HepG2 (cell line): ENCODE data around the gene LHX1.

Source experiments
- CTCF ChIP-seq: sonication (generic); formaldehyde crosslinking; IDR thresholded peaks from 2 replicates; pipeline ENCODE4 v1.5.0; 2020; ENCODE audit warnings: mild to moderate bottlenecking, missing genetic modification reagents, moderate library complexity
- ESRRA ChIP-seq: sonication (generic); formaldehyde crosslinking; IDR thresholded peaks from 2 replicates; pipeline ENCODE4 v1.5.1; 2020; ENCODE audit warnings: mild to moderate bottlenecking, low read depth, missing genetic modification reagents
- GTF2F1 ChIP-seq: fragments of 150-350 bp; IDR thresholded peaks from 2 replicates; pipeline ENCODE4 v1.6.1; 2014; ENCODE audit warnings: low read length
- ZNF224 ChIP-seq: sonication (generic); formaldehyde crosslinking; IDR thresholded peaks from 2 replicates; pipeline ENCODE4 v1.5.0; 2020; ENCODE audit warnings: mild to moderate bottlenecking, missing genetic modification reagents
- ZNF510 ChIP-seq: sonication (generic); formaldehyde crosslinking; IDR thresholded peaks from 2 replicates; pipeline ENCODE4 v1.4.0; 2020; ENCODE audit warnings: low read depth, mild to moderate bottlenecking, missing genetic modification reagents
- ZNF615 ChIP-seq: sonication (generic); formaldehyde crosslinking; IDR thresholded peaks from 2 replicates; pipeline ENCODE4 v1.5.0; 2020; ENCODE audit warnings: mild to moderate bottlenecking, missing genetic modification reagents, borderline replicate concordance
- ZNF709 ChIP-seq: sonication (generic); formaldehyde crosslinking; IDR thresholded peaks from 2 replicates; pipeline ENCODE4 v1.5.0; 2020; ENCODE audit warnings: mild to moderate bottlenecking, missing genetic modification reagents

GRCh38 chr17:36919407-36919968, 17.8 kb upstream of the LHX1 start:
- TF ChIP-seq ESRRA (CRISPR knock-in tag) (no peak), GTF2F1 (no peak), ZNF510 (no peak), CTCF (CRISPR knock-in tag) (no peak), ZNF615 (CRISPR knock-in tag) (no peak), ZNF709 (no peak), ZNF224 (CRISPR knock-in tag) (no peak)
